Liver (tissue), 9 donors: ENCODE data around the gene HNRNPDL. TPM values are rescaled to one million over a fixed set of nuclear protein-coding genes. Genes with fewer than 3 reads are reported as not detected.
"Not testable (repeated sequence)": the region's sequence is repeated elsewhere in the genome, so short reads cannot be mapped to it uniquely, and the experiment has no call there.

Source experiments
- DNase-seq: peaks from one replicate; pipeline ENCODE4 v3.0.0-alpha.2; 2017; ENCODE audit warnings: low spot score
- H3K27ac ChIP-seq, 2 donors: one replicate each; pipeline ENCODE4 v1.7.0; 2013; ENCODE audit warnings: inconsistent platforms in 2 of 2, low read length in 2 of 2, control low read depth in 1 of 2, low read depth in 1 of 2, mild to moderate bottlenecking in 1 of 2
- H3K27me3 ChIP-seq, 4 donors: one replicate each; pipeline versions ENCODE4 v1.6.1 to v1.7.0; 2013; ENCODE audit warnings: low read length in 3 of 4, inconsistent platforms in 1 of 4, mild to moderate bottlenecking in 1 of 4, moderate library complexity in 1 of 4; ENCODE audit not compliant: control insufficient read depth in 4 of 4, insufficient read depth in 4 of 4
- H3K36me3 ChIP-seq, 4 donors: one replicate each; pipeline versions ENCODE4 v1.6.1 to v1.7.0; 2013; ENCODE audit warnings: low read length in 3 of 4, mild to moderate bottlenecking in 3 of 4, low read depth in 1 of 4, moderate library complexity in 1 of 4; ENCODE audit not compliant: control insufficient read depth in 4 of 4, insufficient read depth in 3 of 4
- H3K4me1 ChIP-seq, 4 donors: one replicate each; pipeline versions ENCODE4 v1.6.1 to v1.7.0; 2013; ENCODE audit warnings: low read length in 3 of 4, mild to moderate bottlenecking in 3 of 4, moderate library complexity in 1 of 4; ENCODE audit not compliant: control insufficient read depth in 4 of 4, insufficient read depth in 4 of 4
- H3K4me3 ChIP-seq, 3 donors: one replicate each; pipeline versions ENCODE4 v1.6.1 to v1.7.0; 2013; ENCODE audit warnings: low read length in 3 of 3, control low read depth in 1 of 3, low read depth in 1 of 3, mild to moderate bottlenecking in 1 of 3
- H3K9ac ChIP-seq, 2 donors: one replicate each; pipeline ENCODE4 v1.7.0; 2013; ENCODE audit warnings: low read length in 2 of 2, mild to moderate bottlenecking in 2 of 2, moderate library complexity in 2 of 2, control low read depth in 1 of 2, low read depth in 1 of 2
- H3K9me3 ChIP-seq, 4 donors: one replicate each; pipeline versions ENCODE4 v1.6.1 to v1.7.0; 2013; ENCODE audit warnings: low read length in 3 of 4; ENCODE audit not compliant: control insufficient read depth in 4 of 4
- ATF3 ChIP-seq: IDR thresholded peaks from 2 replicates; pipeline ENCODE4 v1.6.1; 2016; ENCODE audit warnings: antibody characterized with exemption
- CTCF ChIP-seq: fragments of 150-350 bp; IDR thresholded peaks from 2 replicates; pipeline ENCODE4 v1.5.1; 2017; ENCODE audit warnings: improper control_type of control experiment, low read depth, low read length; ENCODE audit not compliant: missing input control
- FOXA1 ChIP-seq: IDR thresholded peaks from 2 replicates; pipeline ENCODE4 v1.6.1; 2016; ENCODE audit warnings: antibody characterized with exemption
- HNF4A ChIP-seq, 2 donors: conservative IDR thresholded peaks; 2 replicates each; pipeline ENCODE4 v1.6.1; 2016; ENCODE audit warnings: antibody characterized with exemption in 2 of 2, mild to moderate bottlenecking in 2 of 2
- HNF4G ChIP-seq: IDR thresholded peaks from 2 replicates; pipeline ENCODE4 v1.6.1; 2016; ENCODE audit warnings: antibody characterized with exemption
- JUND ChIP-seq, 2 donors: IDR thresholded peaks; 2 replicates each; pipeline ENCODE4 v1.6.1; 2016; ENCODE audit warnings: antibody characterized with exemption in 2 of 2
- NR2F2 ChIP-seq: IDR thresholded peaks from 2 replicates; pipeline ENCODE4 v1.6.1; 2016; ENCODE audit warnings: antibody characterized with exemption
- RAD21 ChIP-seq, 2 donors: IDR thresholded peaks; 2 replicates each; pipeline ENCODE4 v1.6.1; 2016; ENCODE audit warnings: antibody characterized with exemption in 2 of 2, mild to moderate bottlenecking in 2 of 2
- RXRA ChIP-seq, 2 donors: IDR thresholded peaks; 2 replicates each; pipeline ENCODE4 v1.6.1; 2017 to 2018; ENCODE audit warnings: antibody characterized with exemption in 2 of 2, mild to moderate bottlenecking in 1 of 2
- SP1 ChIP-seq: IDR thresholded peaks from 2 replicates; pipeline ENCODE4 v1.6.1; 2018; ENCODE audit warnings: antibody characterized with exemption, mild to moderate bottlenecking
- YY1 ChIP-seq: IDR thresholded peaks from 2 replicates; pipeline ENCODE4 v1.6.1; 2016; ENCODE audit warnings: antibody characterized with exemption, mild to moderate bottlenecking
- ZBTB33 ChIP-seq: IDR thresholded peaks from 2 replicates; pipeline ENCODE4 v1.6.1; 2016; ENCODE audit warnings: antibody characterized with exemption
- WGBS: extraction: QIAGEN DNeasy Blood & Tissue Kit; methylation state at CpG from one replicate; pipeline ENCODE4 v1.1.7; 2013; 5-methylcytosine and 5-hydroxymethylcytosine counted together
- polyA plus RNA-seq, 2 donors: library from polyadenylated mRNA; stranded (reverse) in 1 of 2; unstranded in 1 of 2; fragments of 200-250 nt in 1 of 2; fragments of >200 nt in 1 of 2; fragmentation: Nextera tagmentation in 1 of 2; extraction: Ambion mirVana in 1 of 2; gene quantifications; one replicate each; pipeline versions ENCODE4 v1.2.1 to v1.2.3, GENCODE V29; 2013 to 2015
- total RNA-seq, 2 donors: library from RNA; depleted of rRNA; stranded (reverse); fragments of >200 nt; gene quantifications; one replicate each; pipeline ENCODE4 v1.2.3, GENCODE V29; 2014
- donor health status: healthy.
- donor health status: healthy.
- donor health status: healthy.
- donor health status: healthy.
- donor health status: healthy.

The HNRNPDL gene
- total and polyA plus RNA-seq, 4 donors, result 53.1 to 57.9 (median 57.6) TPM

- 98% methylated on average over 14 of the region's 14 CpGs for WGBS
- no peaks in the 10 kb centered on the region for H3K27me3 ChIP-seq
- TF ChIP-seq RXRA (IDR thresholded peaks at IDR 0.05), result no peak
- no peak for TF ChIP-seq RAD21 (IDR thresholded peaks at IDR 0.05)
- no peak for TF ChIP-seq JUND (IDR thresholded peaks at IDR 0.05)
- TF ChIP-seq FOXA1, result no peak
- no peak for TF ChIP-seq NR2F2
- no peak for TF ChIP-seq CTCF
- TF ChIP-seq ZBTB33, result no peak
Observed at GRCh38 chr4:82479562-82479961, 49.3 kb upstream of the HNRNPDL start.

GRCh38 chr4:82477469-82477868 lies 47.2 kb upstream of the HNRNPDL start:
- not testable (repeated sequence) for H3K36me3 ChIP-seq, DNase-seq, H3K9me3 ChIP-seq, H3K4me3 ChIP-seq, H3K9ac ChIP-seq, H3K4me1 ChIP-seq, H3K27me3 ChIP-seq
- H3K27ac ChIP-seq, result peak overlapping the region; percentile 20 to 59
- 33% methylated on average over 9 of the region's 9 CpGs for WGBS
- peak; percentile 16 to 50 for TF ChIP-seq JUND (IDR thresholded peaks at IDR 0.05)
- TF ChIP-seq RXRA (IDR thresholded peaks at IDR 0.05), result peak; percentile 63 to 64
- TF ChIP-seq RAD21 (IDR thresholded peaks at IDR 0.05), result peak in 1 of 2 donors; percentile 30
- TF ChIP-seq ATF3, result peak; percentile 62
- peak; percentile 84 for TF ChIP-seq SP1
- TF ChIP-seq YY1, result peak; percentile 40
- peak; percentile 62 for TF ChIP-seq HNF4G
- peak; percentile 91 to 92 for TF ChIP-seq HNF4A (conservative IDR thresholded peaks at IDR 0.05)

More at GRCh38 chr4:82479562-82479961, 49.3 kb upstream of the HNRNPDL start:
- H3K9me3 ChIP-seq, result no peaks in the 10 kb centered on the region
- H3K27ac ChIP-seq, result no peak overlapping the region
- peaks cover 0 to 2% (median 0%) of the 10 kb centered on the region in 4 donors for H3K36me3 ChIP-seq
- H3K4me3 ChIP-seq, result no peak overlapping the region
- no peak for DNase-seq
- H3K9ac ChIP-seq, result no peak overlapping the region
- peaks cover 0 to 2% (median 0%) of the 10 kb centered on the region in 4 donors for H3K4me1 ChIP-seq

- H3K4me1 ChIP-seq, H3K4me3 ChIP-seq, H3K9ac ChIP-seq, H3K9me3 ChIP-seq, DNase-seq, H3K27me3 ChIP-seq, H3K27ac ChIP-seq, H3K36me3 ChIP-seq: not testable (repeated sequence)
- WGBS, result 96% methylated on average over 7 of the region's 7 CpGs
Observed at GRCh38 chr4:82475931-82476330, 45.7 kb upstream of the HNRNPDL start.
